Neural cell (in vitro differentiated cells): ENCODE measurements around the gene CNNM2. TPM values are rescaled to one million over a fixed set of nuclear protein-coding genes. Genes with fewer than 3 reads are reported as not detected.

Experiments
- H2AFZ ChIP-seq: fragments of 200-600, 300-800 bp; sonication (generic), shearing (Covaris generic); 2 replicates; pipeline ENCODE4 v1.6.0; 2014; ENCODE audit warnings: low read depth, mild to moderate bottlenecking, antibody characterized with exemption, low read length, moderate library complexity
- H3F3A ChIP-seq: fragments of 200-600 bp; shearing (Covaris generic); 2 replicates; pipeline ENCODE4 v1.6.1; 2016; ENCODE audit warnings: mild to moderate bottlenecking, moderate library complexity, mixed read lengths, antibody characterized with exemption, low read length; ENCODE audit not compliant: insufficient read depth, poor library complexity, severe bottlenecking
- H3K27ac ChIP-seq: fragments of 200-600, 300-800 bp; sonication (generic), shearing (Covaris generic); 2 replicates; pipeline ENCODE4 v1.5.1; 2014; ENCODE audit warnings: mild to moderate bottlenecking, low read length, moderate library complexity
- H3K27me3 ChIP-seq: fragments of 300-800, 200-600 bp; sonication (generic), shearing (Covaris generic); 2 replicates; pipeline ENCODE4 v1.6.0; 2014; ENCODE audit warnings: mild to moderate bottlenecking, low read depth, low read length, moderate library complexity; ENCODE audit not compliant: insufficient read depth
- H3K36me3 ChIP-seq: fragments of 300-800, 200-600 bp; sonication (generic), shearing (Covaris generic); 2 replicates; pipeline ENCODE4 v1.5.1; 2014; ENCODE audit warnings: mild to moderate bottlenecking, antibody characterized with exemption, low read length, moderate library complexity; ENCODE audit not compliant: insufficient read depth
- H3K4me2 ChIP-seq: fragments of 300-800, 200-600 bp; sonication (generic), shearing (Covaris generic); 2 replicates; pipeline ENCODE4 v1.6.0; 2014; ENCODE audit warnings: mild to moderate bottlenecking, low read length
- H3K4me3 ChIP-seq: fragments of 300-800, 200-600 bp; sonication (generic), shearing (Covaris generic); 2 replicates; pipeline ENCODE4 v1.5.1; 2014; ENCODE audit warnings: mild to moderate bottlenecking, low read length, moderate library complexity
- H3K79me2 ChIP-seq: fragments of 200-600 bp; shearing (Covaris generic); replicated peaks from 2 replicates; pipeline ENCODE4 v1.6.0; 2014; ENCODE audit warnings: mild to moderate bottlenecking, low read length, moderate library complexity; ENCODE audit not compliant: insufficient read depth
- H3K9ac ChIP-seq: fragments of 300-800, 200-600 bp; sonication (generic), shearing (Covaris generic); 2 replicates; pipeline ENCODE4 v1.6.1; 2016; ENCODE audit warnings: mild to moderate bottlenecking, low read length, mixed read lengths
- H3K9me2 ChIP-seq: fragments of 200-600 bp; shearing (Covaris generic); 2 replicates; pipeline ENCODE4 v1.6.1; 2016; ENCODE audit warnings: mild to moderate bottlenecking, low read length, mixed read lengths; ENCODE audit not compliant: insufficient read depth
- H3K9me3 ChIP-seq: fragments of 200-600, 300-800 bp; sonication (generic), shearing (Covaris generic); 2 replicates; pipeline ENCODE4 v1.6.1; 2016; ENCODE audit warnings: mild to moderate bottlenecking, mixed run types, low read length, moderate library complexity, mixed read lengths
- H4K20me1 ChIP-seq: fragments of 200-600 bp; shearing (Covaris generic); 2 replicates; pipeline ENCODE4 v1.6.1; 2016; ENCODE audit warnings: mild to moderate bottlenecking, mixed run types; ENCODE audit not compliant: insufficient read depth
- EP300 ChIP-seq: fragments of 450-650 bp; conservative IDR thresholded peaks from 2 replicates; pipeline ENCODE4 v1.6.1; 2014; ENCODE audit warnings: antibody characterized with exemption, mild to moderate bottlenecking, moderate library complexity; ENCODE audit not compliant: poor library complexity, severe bottlenecking
- EZH2 ChIP-seq: fragments of 200-600, 300-800 bp; shearing (Covaris generic), sonication (generic); IDR thresholded peaks from 2 replicates; pipeline ENCODE4 v1.6.1; 2014; ENCODE audit warnings: antibody characterized with exemption, low read length, borderline replicate concordance, mild to moderate bottlenecking; ENCODE audit not compliant: insufficient read depth, poor library complexity, severe bottlenecking
- POLR2AphosphoS5 ChIP-seq: IDR thresholded peaks from 2 replicates; pipeline ENCODE4 v1.6.1; 2012
- RAD21 ChIP-seq: fragments of 450-650 bp; conservative IDR thresholded peaks from 2 replicates; pipeline ENCODE4 v1.6.1; 2014; ENCODE audit warnings: antibody characterized with exemption, mild to moderate bottlenecking, moderate library complexity
- TAF1 ChIP-seq: IDR thresholded peaks from 2 replicates; pipeline ENCODE4 v1.6.1; 2012; ENCODE audit warnings: low read depth
- polyA plus RNA-seq: library from polyadenylated mRNA; depleted of rRNA; stranded (reverse); fragments of >200 nt; gene quantifications from 2 replicates; pipeline ENCODE4 v1.2.3, GENCODE V29; 2014
- TF ChIP-seq, protein P1 (sequence below): fragments of 450-650 bp; IDR thresholded peaks from 2 replicates; pipeline ENCODE4 v1.5.1; 2014; ENCODE audit warnings: antibody characterized with exemption, mild to moderate bottlenecking, moderate library complexity; ENCODE audit not compliant: poor library complexity, severe bottlenecking
- TF ChIP-seq, protein P2 (sequence below): IDR thresholded peaks from 2 replicates; pipeline ENCODE4 v1.6.1; 2012; ENCODE audit warnings: borderline replicate concordance

The CNNM2 gene
- polyA plus RNA-seq, 1 donor from 2014 or later, result 5.0 TPM

DNA sequence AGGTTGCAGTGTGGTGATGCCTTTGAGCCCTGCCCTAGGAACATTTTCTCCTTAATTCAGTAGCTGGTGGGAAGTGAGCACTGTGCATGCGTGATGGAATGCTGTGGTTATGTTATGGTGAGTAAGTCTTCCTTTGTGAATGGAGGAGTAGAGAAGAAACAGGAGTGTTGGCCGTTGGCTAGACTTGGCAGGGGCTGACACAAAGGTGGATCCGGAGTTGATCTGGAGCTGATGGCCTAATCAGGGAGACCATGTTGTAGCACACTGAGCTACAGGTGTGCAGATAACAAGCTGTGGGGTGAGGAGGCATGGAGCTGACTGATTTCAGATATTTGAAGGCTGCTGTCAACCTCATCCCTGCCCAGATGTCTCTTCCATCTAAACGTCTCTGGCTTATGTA, 122.3 kb downstream of the CNNM2 start:
- Histone ChIP-seq H3K9ac (no peak overlapping the region), H3K4me3 (no peak overlapping the region), H3K9me2 (no peaks in the 10 kb centered on the region), H3K36me3 (no peaks in the 10 kb centered on the region), H3K27me3 (no peaks in the 10 kb centered on the region), H3F3A (no peaks in the 10 kb centered on the region), H4K20me1 (no peaks in the 10 kb centered on the region), H3K4me2 (no peak overlapping the region), H3K9me3 (no peaks in the 10 kb centered on the region), H2AFZ (no peak overlapping the region), H3K27ac (no peak overlapping the region), H3K79me2 (no peaks in the 10 kb centered on the region)
- TF ChIP-seq EP300, result no peak
- TF ChIP-seq, protein P1, sequence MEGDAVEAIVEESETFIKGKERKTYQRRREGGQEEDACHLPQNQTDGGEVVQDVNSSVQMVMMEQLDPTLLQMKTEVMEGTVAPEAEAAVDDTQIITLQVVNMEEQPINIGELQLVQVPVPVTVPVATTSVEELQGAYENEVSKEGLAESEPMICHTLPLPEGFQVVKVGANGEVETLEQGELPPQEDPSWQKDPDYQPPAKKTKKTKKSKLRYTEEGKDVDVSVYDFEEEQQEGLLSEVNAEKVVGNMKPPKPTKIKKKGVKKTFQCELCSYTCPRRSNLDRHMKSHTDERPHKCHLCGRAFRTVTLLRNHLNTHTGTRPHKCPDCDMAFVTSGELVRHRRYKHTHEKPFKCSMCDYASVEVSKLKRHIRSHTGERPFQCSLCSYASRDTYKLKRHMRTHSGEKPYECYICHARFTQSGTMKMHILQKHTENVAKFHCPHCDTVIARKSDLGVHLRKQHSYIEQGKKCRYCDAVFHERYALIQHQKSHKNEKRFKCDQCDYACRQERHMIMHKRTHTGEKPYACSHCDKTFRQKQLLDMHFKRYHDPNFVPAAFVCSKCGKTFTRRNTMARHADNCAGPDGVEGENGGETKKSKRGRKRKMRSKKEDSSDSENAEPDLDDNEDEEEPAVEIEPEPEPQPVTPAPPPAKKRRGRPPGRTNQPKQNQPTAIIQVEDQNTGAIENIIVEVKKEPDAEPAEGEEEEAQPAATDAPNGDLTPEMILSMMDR, result no peak
- TF ChIP-seq, protein P2, sequence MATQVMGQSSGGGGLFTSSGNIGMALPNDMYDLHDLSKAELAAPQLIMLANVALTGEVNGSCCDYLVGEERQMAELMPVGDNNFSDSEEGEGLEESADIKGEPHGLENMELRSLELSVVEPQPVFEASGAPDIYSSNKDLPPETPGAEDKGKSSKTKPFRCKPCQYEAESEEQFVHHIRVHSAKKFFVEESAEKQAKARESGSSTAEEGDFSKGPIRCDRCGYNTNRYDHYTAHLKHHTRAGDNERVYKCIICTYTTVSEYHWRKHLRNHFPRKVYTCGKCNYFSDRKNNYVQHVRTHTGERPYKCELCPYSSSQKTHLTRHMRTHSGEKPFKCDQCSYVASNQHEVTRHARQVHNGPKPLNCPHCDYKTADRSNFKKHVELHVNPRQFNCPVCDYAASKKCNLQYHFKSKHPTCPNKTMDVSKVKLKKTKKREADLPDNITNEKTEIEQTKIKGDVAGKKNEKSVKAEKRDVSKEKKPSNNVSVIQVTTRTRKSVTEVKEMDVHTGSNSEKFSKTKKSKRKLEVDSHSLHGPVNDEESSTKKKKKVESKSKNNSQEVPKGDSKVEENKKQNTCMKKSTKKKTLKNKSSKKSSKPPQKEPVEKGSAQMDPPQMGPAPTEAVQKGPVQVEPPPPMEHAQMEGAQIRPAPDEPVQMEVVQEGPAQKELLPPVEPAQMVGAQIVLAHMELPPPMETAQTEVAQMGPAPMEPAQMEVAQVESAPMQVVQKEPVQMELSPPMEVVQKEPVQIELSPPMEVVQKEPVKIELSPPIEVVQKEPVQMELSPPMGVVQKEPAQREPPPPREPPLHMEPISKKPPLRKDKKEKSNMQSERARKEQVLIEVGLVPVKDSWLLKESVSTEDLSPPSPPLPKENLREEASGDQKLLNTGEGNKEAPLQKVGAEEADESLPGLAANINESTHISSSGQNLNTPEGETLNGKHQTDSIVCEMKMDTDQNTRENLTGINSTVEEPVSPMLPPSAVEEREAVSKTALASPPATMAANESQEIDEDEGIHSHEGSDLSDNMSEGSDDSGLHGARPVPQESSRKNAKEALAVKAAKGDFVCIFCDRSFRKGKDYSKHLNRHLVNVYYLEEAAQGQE, result no peak

DNA sequence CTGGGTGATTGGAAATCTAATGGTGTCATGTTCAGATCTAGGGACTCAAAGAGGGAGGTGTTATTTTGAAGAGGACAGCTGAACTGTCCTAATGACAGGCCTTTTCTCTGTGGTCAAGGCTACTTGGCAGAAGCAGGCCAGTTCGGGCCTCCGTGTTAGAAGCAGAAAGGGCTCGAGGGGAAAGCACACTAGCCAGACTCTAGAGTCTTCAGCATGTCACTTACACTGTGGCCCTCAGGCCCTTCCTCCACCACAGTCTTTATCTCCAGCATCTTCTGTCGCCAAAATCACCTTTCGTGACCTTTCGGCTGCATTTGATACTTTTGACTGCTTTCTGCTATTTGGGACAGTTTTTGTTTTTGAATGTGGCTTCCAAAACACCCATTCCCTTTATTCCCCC, 123.3 kb downstream of the CNNM2 start:
- no peak overlapping the region for H3K4me2 ChIP-seq
- H3K27me3 ChIP-seq, result no peaks in the 10 kb centered on the region
- no peaks in the 10 kb centered on the region for H3K9me2 ChIP-seq
- H3K36me3 ChIP-seq, result no peaks in the 10 kb centered on the region
- no peaks in the 10 kb centered on the region for H3F3A ChIP-seq
- TF ChIP-seq, protein P1, result no peak
- no peak for TF ChIP-seq RAD21
- TF ChIP-seq, protein P2, result no peak
- TF ChIP-seq EZH2, result no peak
- no peak for TF ChIP-seq TAF1
- no peak for TF ChIP-seq POLR2AphosphoS5
- no peak overlapping the region for H2AFZ ChIP-seq
- H3K4me3 ChIP-seq, result no peak overlapping the region
- H3K9ac ChIP-seq, result no peak overlapping the region
- no peak overlapping the region for H3K27ac ChIP-seq
- H3K79me2 ChIP-seq, result no peaks in the 10 kb centered on the region
- H4K20me1 ChIP-seq, result no peaks in the 10 kb centered on the region
- H3K9me3 ChIP-seq, result no peaks in the 10 kb centered on the region
